HEK293 (cell line): ENCODE results near the gene RBM15B.

Experiments used
- BCL11A ChIP-seq: fragments of 450-650 bp; formaldehyde crosslinking; IDR thresholded peaks from 2 replicates; pipeline ENCODE4 v1.5.1; 2016; ENCODE audit warnings: low read depth, missing biosample characterization, missing genetic modification characterization
- KLF10 ChIP-seq: fragments of 450-650 bp; IDR thresholded peaks from 2 replicates; pipeline ENCODE4 v1.5.1; 2018; ENCODE audit warnings: missing biosample characterization, mild to moderate bottlenecking, missing genetic modification characterization
- ZBTB49 ChIP-seq: fragments of 450-650 bp; formaldehyde crosslinking; IDR thresholded peaks from 2 replicates; pipeline ENCODE4 v1.5.1; 2016; ENCODE audit warnings: missing biosample characterization, missing genetic modification characterization, low read depth
- ZNF175 ChIP-seq: fragments of 450-650 bp; formaldehyde crosslinking; IDR thresholded peaks from 2 replicates; pipeline ENCODE4 v1.5.1; 2016; ENCODE audit warnings: missing biosample characterization, missing genetic modification characterization
- ZNF707 ChIP-seq: fragments of 450-650 bp; formaldehyde crosslinking; IDR thresholded peaks from 2 replicates; pipeline ENCODE4 v1.5.1; 2016; ENCODE audit warnings: missing biosample characterization, missing genetic modification characterization
- TF ChIP-seq, protein P1 (sequence below): fragments of 450-650 bp; formaldehyde crosslinking; IDR thresholded peaks from 2 replicates; pipeline ENCODE4 v1.5.1; 2016; ENCODE audit warnings: missing biosample characterization, missing genetic modification characterization
- TF ChIP-seq, protein P2 (sequence below): IDR thresholded peaks from 2 replicates; pipeline ENCODE4 v1.6.1; 2011; ENCODE audit warnings: mild to moderate bottlenecking, low read depth, low read length, borderline replicate concordance
- TF ChIP-seq, protein P3 (sequence below): fragments of 450-650 bp; formaldehyde crosslinking; IDR thresholded peaks from 2 replicates; pipeline ENCODE4 v1.5.1; 2016; ENCODE audit warnings: missing biosample characterization, missing genetic modification characterization

DNA sequence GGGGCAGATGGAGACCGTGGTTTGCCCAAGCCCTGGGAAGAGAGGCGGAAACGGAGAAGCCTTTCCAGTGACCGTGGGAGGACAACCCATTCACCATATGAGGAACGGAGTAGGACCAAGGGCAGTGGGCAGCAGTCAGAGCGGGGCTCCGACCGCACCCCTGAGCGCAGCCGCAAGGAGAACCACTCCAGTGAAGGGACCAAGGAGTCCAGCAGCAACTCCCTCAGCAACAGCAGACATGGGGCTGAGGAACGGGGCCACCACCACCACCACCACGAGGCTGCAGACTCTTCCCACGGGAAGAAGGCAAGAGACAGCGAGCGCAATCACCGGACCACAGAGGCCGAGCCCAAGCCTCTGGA lies 2.0 kb downstream of the RBM15B start:
- no peak for TF ChIP-seq BCL11A
- no peak for TF ChIP-seq ZNF175
- TF ChIP-seq ZNF707 (tag by site-specific recombination), result no peak
- no peak for TF ChIP-seq KLF10 (tag by site-specific recombination)
- TF ChIP-seq, protein P1, sequence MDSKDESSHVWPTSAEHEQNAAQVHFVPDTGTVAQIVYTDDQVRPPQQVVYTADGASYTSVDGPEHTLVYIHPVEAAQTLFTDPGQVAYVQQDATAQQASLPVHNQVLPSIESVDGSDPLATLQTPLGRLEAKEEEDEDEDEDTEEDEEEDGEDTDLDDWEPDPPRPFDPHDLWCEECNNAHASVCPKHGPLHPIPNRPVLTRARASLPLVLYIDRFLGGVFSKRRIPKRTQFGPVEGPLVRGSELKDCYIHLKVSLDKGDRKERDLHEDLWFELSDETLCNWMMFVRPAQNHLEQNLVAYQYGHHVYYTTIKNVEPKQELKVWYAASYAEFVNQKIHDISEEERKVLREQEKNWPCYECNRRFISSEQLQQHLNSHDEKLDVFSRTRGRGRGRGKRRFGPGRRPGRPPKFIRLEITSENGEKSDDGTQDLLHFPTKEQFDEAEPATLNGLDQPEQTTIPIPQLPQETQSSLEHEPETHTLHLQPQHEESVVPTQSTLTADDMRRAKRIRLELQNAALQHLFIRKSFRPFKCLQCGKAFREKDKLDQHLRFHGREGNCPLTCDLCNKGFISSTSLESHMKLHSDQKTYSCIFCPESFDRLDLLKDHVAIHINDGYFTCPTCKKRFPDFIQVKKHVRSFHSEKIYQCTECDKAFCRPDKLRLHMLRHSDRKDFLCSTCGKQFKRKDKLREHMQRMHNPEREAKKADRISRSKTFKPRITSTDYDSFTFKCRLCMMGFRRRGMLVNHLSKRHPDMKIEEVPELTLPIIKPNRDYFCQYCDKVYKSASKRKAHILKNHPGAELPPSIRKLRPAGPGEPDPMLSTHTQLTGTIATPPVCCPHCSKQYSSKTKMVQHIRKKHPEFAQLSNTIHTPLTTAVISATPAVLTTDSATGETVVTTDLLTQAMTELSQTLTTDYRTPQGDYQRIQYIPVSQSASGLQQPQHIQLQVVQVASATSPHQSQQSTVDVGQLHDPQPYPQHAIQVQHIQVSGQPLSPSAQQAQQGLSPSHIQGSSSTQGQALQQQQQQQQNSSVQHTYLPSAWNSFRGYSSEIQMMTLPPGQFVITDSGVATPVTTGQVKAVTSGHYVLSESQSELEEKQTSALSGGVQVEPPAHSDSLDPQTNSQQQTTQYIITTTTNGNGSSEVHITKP (tag by site-specific recombination), result no peak
- TF ChIP-seq ZBTB49 (tag by site-specific recombination), result no peak
- TF ChIP-seq, protein P2, sequence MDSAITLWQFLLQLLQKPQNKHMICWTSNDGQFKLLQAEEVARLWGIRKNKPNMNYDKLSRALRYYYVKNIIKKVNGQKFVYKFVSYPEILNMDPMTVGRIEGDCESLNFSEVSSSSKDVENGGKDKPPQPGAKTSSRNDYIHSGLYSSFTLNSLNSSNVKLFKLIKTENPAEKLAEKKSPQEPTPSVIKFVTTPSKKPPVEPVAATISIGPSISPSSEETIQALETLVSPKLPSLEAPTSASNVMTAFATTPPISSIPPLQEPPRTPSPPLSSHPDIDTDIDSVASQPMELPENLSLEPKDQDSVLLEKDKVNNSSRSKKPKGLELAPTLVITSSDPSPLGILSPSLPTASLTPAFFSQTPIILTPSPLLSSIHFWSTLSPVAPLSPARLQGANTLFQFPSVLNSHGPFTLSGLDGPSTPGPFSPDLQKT, result no peak
- TF ChIP-seq, protein P3, sequence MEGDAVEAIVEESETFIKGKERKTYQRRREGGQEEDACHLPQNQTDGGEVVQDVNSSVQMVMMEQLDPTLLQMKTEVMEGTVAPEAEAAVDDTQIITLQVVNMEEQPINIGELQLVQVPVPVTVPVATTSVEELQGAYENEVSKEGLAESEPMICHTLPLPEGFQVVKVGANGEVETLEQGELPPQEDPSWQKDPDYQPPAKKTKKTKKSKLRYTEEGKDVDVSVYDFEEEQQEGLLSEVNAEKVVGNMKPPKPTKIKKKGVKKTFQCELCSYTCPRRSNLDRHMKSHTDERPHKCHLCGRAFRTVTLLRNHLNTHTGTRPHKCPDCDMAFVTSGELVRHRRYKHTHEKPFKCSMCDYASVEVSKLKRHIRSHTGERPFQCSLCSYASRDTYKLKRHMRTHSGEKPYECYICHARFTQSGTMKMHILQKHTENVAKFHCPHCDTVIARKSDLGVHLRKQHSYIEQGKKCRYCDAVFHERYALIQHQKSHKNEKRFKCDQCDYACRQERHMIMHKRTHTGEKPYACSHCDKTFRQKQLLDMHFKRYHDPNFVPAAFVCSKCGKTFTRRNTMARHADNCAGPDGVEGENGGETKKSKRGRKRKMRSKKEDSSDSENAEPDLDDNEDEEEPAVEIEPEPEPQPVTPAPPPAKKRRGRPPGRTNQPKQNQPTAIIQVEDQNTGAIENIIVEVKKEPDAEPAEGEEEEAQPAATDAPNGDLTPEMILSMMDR (tag by site-specific recombination), result no peak
